IPS-15b (cell line): Measurements from ENCODE around the gene ADRM1.

Experiments
- H3K27me3 ChIP-seq: one replicate; pipeline ENCODE4 v1.6.1; 2013; ENCODE audit warnings: low read length; ENCODE audit not compliant: control insufficient read depth, insufficient read depth
- H3K36me3 ChIP-seq: one replicate; pipeline ENCODE4 v1.6.1; 2013; ENCODE audit warnings: low read length; ENCODE audit not compliant: control insufficient read depth, insufficient read depth
- H3K4me1 ChIP-seq: one replicate; pipeline ENCODE4 v1.6.1; 2013; ENCODE audit warnings: mild to moderate bottlenecking, low read length; ENCODE audit not compliant: control insufficient read depth, insufficient read depth
- H3K4me3 ChIP-seq: one replicate; pipeline ENCODE4 v1.5.1; 2013; ENCODE audit warnings: low read depth, low read length
- H3K9ac ChIP-seq: one replicate; pipeline ENCODE4 v1.6.1; 2013; ENCODE audit warnings: low read depth, mild to moderate bottlenecking, low read length
- H3K9me3 ChIP-seq: one replicate; pipeline ENCODE4 v1.6.1; 2013; ENCODE audit warnings: mild to moderate bottlenecking, low read length; ENCODE audit not compliant: control insufficient read depth, insufficient read depth

Gene ADRM1

GRCh38 chr20:62323146-62323979 lies 20.6 kb downstream of the ADRM1 start:
- no peaks in the 10 kb centered on the region for H3K4me1 ChIP-seq
- H3K9ac ChIP-seq: no peak overlapping the region
- H3K9me3 ChIP-seq: no peaks in the 10 kb centered on the region
- H3K27me3 ChIP-seq: no peaks in the 10 kb centered on the region
- H3K36me3 ChIP-seq: peaks cover 86% of the 10 kb centered on the region
- no peak overlapping the region for H3K4me3 ChIP-seq

- H3K9me3 ChIP-seq: no peaks in the 10 kb centered on the region
- H3K36me3 ChIP-seq: peaks cover 86% of the 10 kb centered on the region
- no peaks in the 10 kb centered on the region for H3K4me1 ChIP-seq
- H3K27me3 ChIP-seq: no peaks in the 10 kb centered on the region
- H3K9ac ChIP-seq: no peak overlapping the region
- H3K4me3 ChIP-seq: no peak overlapping the region
Observed at GRCh38 chr20:62323980-62324906, 21.4 kb downstream of the ADRM1 start.

- peaks cover 88% of the 10 kb centered on the region for H3K36me3 ChIP-seq
- no peaks in the 10 kb centered on the region for H3K9me3 ChIP-seq
Observed at GRCh38 chr20:62325172-62325905, 22.5 kb downstream of the ADRM1 start.

DNA sequence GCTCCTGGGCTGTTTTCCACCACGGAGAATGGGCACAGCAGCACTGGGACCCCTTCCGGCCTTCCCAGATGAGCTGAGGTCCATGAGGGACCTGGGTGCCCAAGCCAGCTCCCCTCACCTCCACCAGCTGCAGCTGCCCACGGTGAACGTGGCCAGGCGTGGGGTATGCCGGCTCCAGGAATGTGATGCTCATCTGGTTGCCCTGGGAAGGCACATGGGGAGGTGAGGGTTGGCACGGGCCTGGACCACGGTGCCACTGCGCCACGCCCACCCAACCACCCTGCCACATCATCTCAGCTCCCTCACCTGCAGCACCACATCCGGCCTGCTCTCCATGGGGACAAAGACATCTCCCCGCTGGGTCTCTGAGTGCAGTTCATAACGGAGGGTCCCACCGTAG lies 23.8 kb downstream of the ADRM1 start:
- no peaks in the 10 kb centered on the region for H3K4me1 ChIP-seq
- H3K36me3 ChIP-seq: peaks cover 93% of the 10 kb centered on the region
- no peaks in the 10 kb centered on the region for H3K9me3 ChIP-seq
- H3K27me3 ChIP-seq: no peaks in the 10 kb centered on the region
- H3K4me3 ChIP-seq: no peak overlapping the region
- H3K9ac ChIP-seq: no peak overlapping the region

More at GRCh38 chr20:62325172-62325905, 22.5 kb downstream of the ADRM1 start:
- Histone ChIP-seq H3K4me3 (no peak overlapping the region), H3K9ac (no peak overlapping the region), H3K27me3 (no peaks in the 10 kb centered on the region), H3K4me1 (no peaks in the 10 kb centered on the region)

DNA sequence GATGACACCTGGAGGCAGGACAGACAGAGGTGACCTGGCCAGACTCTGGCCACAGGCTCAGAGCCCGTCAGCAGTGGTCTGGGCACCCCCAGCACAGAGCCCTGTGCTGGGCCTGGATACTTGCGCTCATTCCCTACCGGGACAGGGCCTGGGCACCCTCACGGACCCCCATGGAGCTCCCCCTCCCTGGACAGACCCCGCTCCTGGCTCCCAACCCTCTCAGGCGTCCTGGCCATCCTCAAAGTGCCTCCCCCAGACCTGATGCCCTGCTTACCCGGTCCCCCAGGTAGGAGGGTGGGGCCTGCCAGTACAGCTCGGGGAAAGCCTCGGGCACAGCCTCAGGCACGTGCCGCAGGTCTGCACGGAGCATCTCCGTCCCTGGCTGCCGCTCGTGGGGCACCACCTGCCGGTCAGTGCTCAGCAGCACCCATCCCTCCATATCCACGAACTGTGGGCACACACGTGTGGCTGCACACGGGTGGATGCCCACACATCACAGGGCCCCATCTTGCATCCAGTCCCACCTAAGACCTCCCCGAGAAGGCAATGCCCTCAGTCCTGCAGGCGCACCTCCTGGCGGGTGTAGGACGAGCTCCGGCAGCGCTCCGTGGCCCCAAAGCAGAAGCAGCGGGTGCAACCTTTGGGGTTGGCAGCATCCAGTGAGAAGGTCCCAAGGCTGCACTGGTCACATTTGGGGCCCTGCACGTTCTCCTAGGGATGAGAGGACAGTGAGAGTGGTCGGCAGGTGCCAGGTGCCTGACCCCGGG lies 24.3 kb downstream of the ADRM1 start:
- H3K36me3 ChIP-seq: peaks cover 91% of the 10 kb centered on the region
- no peaks in the 10 kb centered on the region for H3K27me3 ChIP-seq
- H3K9me3 ChIP-seq: no peaks in the 10 kb centered on the region
- no peak overlapping the region for H3K4me3 ChIP-seq
- no peak overlapping the region for H3K9ac ChIP-seq
- H3K4me1 ChIP-seq: no peaks in the 10 kb centered on the region

- H3K9me3 ChIP-seq: no peaks in the 10 kb centered on the region
- no peaks in the 10 kb centered on the region for H3K4me1 ChIP-seq
- H3K27me3 ChIP-seq: no peaks in the 10 kb centered on the region
- no peak overlapping the region for H3K4me3 ChIP-seq
- H3K36me3 ChIP-seq: peaks cover 93% of the 10 kb centered on the region
- H3K9ac ChIP-seq: no peak overlapping the region
Observed at GRCh38 chr20:62327726-62328495, 25.1 kb downstream of the ADRM1 start.

DNA sequence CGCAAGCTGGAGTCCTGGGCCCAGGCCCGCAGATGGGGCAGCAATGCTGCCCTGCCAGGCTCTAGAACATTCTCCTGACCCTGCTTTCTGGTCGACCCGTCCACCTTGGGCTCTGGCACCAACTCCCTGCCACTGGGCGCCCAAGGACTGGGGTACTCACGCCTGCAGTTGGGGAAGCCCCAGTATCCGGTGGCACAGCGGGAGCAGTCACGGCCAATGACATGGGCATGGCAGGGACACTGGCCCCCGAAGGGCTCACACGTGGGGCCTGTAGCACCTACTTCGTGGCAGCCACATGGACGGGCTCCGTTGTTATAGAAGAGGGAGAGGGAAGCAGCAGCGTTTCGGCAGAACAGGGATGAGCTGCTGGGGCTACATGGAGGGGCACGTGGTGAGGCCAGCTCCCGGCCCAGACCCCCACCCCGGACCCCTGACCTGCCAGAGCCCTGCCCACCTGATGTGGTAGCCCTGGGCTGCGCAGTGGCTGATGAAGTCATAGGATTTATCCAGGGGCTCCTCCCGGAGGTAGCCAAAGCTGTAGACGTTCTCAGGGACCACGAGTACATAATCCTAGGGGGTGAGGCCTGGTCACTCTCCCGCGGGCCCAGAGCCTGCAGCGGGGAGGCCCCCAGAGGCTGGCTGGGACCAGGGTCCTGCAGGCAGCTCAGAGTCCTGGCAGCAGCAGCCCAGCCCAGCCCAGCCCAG lies 26.0 kb downstream of the ADRM1 start:
- Histone ChIP-seq H3K4me1 (no peaks in the 10 kb centered on the region), H3K9ac (no peak overlapping the region), H3K4me3 (no peak overlapping the region), H3K27me3 (no peaks in the 10 kb centered on the region), H3K36me3 (peaks cover 94% of the 10 kb centered on the region), H3K9me3 (no peaks in the 10 kb centered on the region)

DNA sequence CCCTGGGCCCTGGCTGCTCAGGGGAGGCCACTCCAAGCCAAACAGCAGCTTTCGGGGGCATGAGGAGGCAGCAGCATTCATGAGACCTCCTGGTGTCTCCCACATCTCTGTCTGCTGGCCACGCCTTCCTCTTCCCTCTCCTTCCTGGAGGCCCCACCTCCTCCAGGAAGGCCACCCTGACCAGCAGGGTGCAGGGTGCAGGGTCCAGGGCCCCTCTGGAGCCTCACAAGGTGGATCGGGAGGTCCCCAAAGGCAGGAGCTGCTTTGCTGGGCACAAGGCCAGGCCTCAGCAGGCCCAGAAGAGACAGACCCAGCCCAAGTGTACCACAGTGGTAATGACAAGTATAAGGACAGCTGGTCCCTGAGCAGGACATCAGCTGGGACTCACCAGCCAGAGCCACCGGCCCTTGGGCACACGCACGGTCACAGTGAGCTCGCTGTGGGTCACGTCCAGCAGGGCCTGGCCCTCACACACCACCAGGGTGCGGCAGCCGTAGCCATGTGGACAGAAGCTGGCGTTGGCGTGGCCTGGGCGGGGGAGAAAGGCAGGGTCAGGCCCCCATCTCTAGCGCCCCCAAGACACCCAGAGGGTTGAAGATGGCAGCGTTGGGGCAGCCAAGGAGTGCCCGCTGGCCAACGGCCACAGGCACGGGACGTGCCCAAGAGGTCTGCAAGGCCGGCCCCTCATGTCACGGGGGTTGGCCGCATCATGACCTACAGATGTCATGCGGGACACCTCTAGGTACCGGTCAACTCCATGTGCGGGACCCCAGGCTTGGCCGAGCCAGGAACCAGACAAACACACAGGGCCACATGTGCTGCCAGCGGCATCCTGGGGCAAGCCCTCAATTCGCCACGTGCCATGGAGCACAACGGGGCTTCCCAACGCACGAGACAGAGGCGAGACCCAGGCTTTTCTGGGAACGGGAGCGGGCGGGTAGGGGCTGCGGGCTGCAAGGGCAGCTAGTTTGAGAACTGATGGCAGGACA lies 26.9 kb downstream of the ADRM1 start:
- H3K36me3 ChIP-seq: peaks cover 93% of the 10 kb centered on the region

DNA sequence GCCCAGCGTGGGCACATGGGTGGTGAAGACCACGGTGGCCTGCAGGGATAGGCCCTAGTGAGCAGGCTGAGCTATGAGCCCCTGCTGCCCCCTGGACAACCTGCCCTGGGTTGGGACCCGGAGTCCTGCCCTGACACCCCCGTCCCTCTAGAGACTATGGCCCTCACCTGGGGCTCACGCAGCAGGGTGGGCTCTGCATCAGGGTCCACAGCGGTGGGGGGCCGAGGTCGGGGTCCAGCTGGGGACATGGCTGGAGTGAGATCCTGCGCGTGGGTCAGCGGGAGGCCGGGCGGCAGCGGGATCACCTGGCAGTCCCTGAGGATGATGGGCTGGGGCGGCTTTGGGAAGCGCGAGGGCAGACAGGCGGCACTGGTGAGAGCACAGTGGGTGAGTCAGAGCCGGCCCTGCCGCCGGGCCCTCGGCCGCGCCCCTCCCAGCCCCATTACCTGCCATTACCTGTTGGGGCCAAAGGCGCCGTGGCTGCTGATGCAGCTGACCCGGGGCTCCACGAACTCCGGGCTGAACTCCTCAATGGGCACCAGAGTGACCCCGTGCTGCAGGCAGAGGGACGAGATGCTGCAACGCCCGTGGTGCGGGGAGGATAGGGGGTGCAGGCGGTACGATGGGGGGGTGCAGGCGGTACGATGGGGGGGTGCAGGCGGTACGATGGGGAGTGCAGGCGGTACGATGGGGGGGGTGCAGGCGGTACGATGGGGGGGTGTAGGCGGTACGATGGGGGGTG lies 27.9 kb downstream of the ADRM1 start:
- Histone ChIP-seq H3K9ac (no peak overlapping the region), H3K36me3 (peaks cover 86% of the 10 kb centered on the region), H3K9me3 (no peaks in the 10 kb centered on the region), H3K27me3 (no peaks in the 10 kb centered on the region), H3K4me1 (no peaks in the 10 kb centered on the region), H3K4me3 (no peak overlapping the region)

More for the DNA sequence above, 26.9 kb downstream of the ADRM1 start:
- H3K9ac ChIP-seq: no peak overlapping the region
- no peak overlapping the region for H3K4me3 ChIP-seq
- no peaks in the 10 kb centered on the region for H3K9me3 ChIP-seq
- no peaks in the 10 kb centered on the region for H3K27me3 ChIP-seq
- no peaks in the 10 kb centered on the region for H3K4me1 ChIP-seq
